DND-41 (cell line): ENCODE measurements around the gene SORL1-AS1.

Experiments used
- ATAC-seq: fragments of 200-7000 bp; cut with Tn5 transposase; 3 replicates; pipeline ENCODE4 v1.9.1; 2021; ENCODE audit warnings: low read depth; ENCODE audit not compliant: insufficient read depth
- DNase-seq: peaks from one replicate; pipeline ENCODE4 v3.0.0-alpha.2; 2020
- H2AFZ ChIP-seq: 2 replicates; pipeline ENCODE4 v1.6.0; 2012; ENCODE audit warnings: low read depth, low read length
- H3K27ac ChIP-seq: 2 replicates; pipeline ENCODE4 v1.5.1; 2012; ENCODE audit warnings: low read length, inconsistent platforms
- H3K27me3 ChIP-seq: fragments of 200-600 bp; sonication (generic); 2 replicates; pipeline ENCODE4 v1.6.0; 2012; ENCODE audit warnings: low read length, mild to moderate bottlenecking, inconsistent platforms; ENCODE audit not compliant: insufficient read depth, poor library complexity
- H3K36me3 ChIP-seq: 2 replicates; pipeline ENCODE4 v1.5.1; 2012; ENCODE audit warnings: low read length, inconsistent platforms; ENCODE audit not compliant: insufficient read depth
- H3K4me1 ChIP-seq: 2 replicates; pipeline ENCODE4 v1.5.1; 2012; ENCODE audit warnings: mild to moderate bottlenecking, low read length; ENCODE audit not compliant: insufficient read depth
- H3K4me2 ChIP-seq: 2 replicates; pipeline ENCODE4 v1.6.0; 2012; ENCODE audit warnings: mild to moderate bottlenecking, moderate library complexity, low read length, inconsistent platforms; ENCODE audit not compliant: insufficient read depth
- H3K4me3 ChIP-seq, 2 experiments: fragments of 200-600 bp in 1 of 2; shearing (Covaris generic) in 1 of 2; 2 replicates each; pipeline ENCODE4 v1.5.1; 2012 to 2016; ENCODE audit warnings: inconsistent platforms in 2 of 2, low read length in 2 of 2, mild to moderate bottlenecking in 2 of 2, low read depth in 1 of 2, moderate library complexity in 1 of 2
- H3K79me2 ChIP-seq: 2 replicates; pipeline ENCODE4 v1.6.0; 2012; ENCODE audit warnings: low read length, inconsistent platforms; ENCODE audit not compliant: insufficient read depth
- H3K9ac ChIP-seq: 2 replicates; pipeline ENCODE4 v1.6.0; 2012; ENCODE audit warnings: low read depth, mild to moderate bottlenecking, inconsistent platforms, low read length, moderate library complexity
- H3K9me3 ChIP-seq: 2 replicates; pipeline ENCODE4 v1.5.1; 2012; ENCODE audit warnings: low read length, moderate library complexity, mild to moderate bottlenecking, inconsistent platforms; ENCODE audit not compliant: insufficient read depth, severe bottlenecking
- H4K20me1 ChIP-seq: 2 replicates; pipeline ENCODE4 v1.6.0; 2012; ENCODE audit warnings: low read length; ENCODE audit not compliant: insufficient read depth
- EZH2 ChIP-seq: IDR thresholded peaks from 3 replicates; pipeline ENCODE4 v1.6.1; 2012; ENCODE audit warnings: borderline replicate concordance, low read depth, mild to moderate bottlenecking, moderate library complexity, low read length, inconsistent platforms; ENCODE audit not compliant: severe bottlenecking
- TF ChIP-seq, protein P1 (sequence below): IDR thresholded peaks from 2 replicates; pipeline ENCODE4 v1.5.1; 2012; ENCODE audit warnings: borderline replicate concordance, low read length, moderate library complexity, mild to moderate bottlenecking; ENCODE audit not compliant: poor library complexity, severe bottlenecking; ENCODE audit errors: extremely low read depth

The SORL1-AS1 gene

GRCh38 chr11:121479698-121480238 lies 27.0 kb upstream of the SORL1-AS1 start:
- DNase-seq: no peak
- ATAC-seq: no peak
- 0 out of 2 replicates have a peak overlapping the region, but pooled peaks have one; percentile 35 for H3K27ac ChIP-seq
- H3K4me1 ChIP-seq: peaks cover 57% of the 10 kb centered on the region
- no peak overlapping the region for H3K9ac ChIP-seq
- peaks cover 35% of the 10 kb centered on the region for H3K36me3 ChIP-seq
- no peak overlapping the region for H2AFZ ChIP-seq
- no peaks in the 10 kb centered on the region for H4K20me1 ChIP-seq
- H3K4me3 ChIP-seq: no peak overlapping the region
- H3K9me3 ChIP-seq: no peaks in the 10 kb centered on the region
- no peak overlapping the region for H3K4me2 ChIP-seq
- H3K27me3 ChIP-seq: no peaks in the 10 kb centered on the region
- TF ChIP-seq, protein P1, sequence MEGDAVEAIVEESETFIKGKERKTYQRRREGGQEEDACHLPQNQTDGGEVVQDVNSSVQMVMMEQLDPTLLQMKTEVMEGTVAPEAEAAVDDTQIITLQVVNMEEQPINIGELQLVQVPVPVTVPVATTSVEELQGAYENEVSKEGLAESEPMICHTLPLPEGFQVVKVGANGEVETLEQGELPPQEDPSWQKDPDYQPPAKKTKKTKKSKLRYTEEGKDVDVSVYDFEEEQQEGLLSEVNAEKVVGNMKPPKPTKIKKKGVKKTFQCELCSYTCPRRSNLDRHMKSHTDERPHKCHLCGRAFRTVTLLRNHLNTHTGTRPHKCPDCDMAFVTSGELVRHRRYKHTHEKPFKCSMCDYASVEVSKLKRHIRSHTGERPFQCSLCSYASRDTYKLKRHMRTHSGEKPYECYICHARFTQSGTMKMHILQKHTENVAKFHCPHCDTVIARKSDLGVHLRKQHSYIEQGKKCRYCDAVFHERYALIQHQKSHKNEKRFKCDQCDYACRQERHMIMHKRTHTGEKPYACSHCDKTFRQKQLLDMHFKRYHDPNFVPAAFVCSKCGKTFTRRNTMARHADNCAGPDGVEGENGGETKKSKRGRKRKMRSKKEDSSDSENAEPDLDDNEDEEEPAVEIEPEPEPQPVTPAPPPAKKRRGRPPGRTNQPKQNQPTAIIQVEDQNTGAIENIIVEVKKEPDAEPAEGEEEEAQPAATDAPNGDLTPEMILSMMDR: no peak
- no peak for TF ChIP-seq EZH2
- peaks cover 20% of the 10 kb centered on the region for H3K79me2 ChIP-seq

- H3K4me1 ChIP-seq: peaks cover 54% of the 10 kb centered on the region
- ATAC-seq (no peak), DNase-seq (no peak)
- H3K9me3 ChIP-seq: no peaks in the 10 kb centered on the region
- H3K9ac ChIP-seq: no peak overlapping the region
- H3K27me3 ChIP-seq: no peaks in the 10 kb centered on the region
- H3K79me2 ChIP-seq: peaks cover 17% of the 10 kb centered on the region
- H3K36me3 ChIP-seq: peaks cover 41% of the 10 kb centered on the region
- H3K27ac ChIP-seq: peak overlapping the region; percentile 35; the same call in 1 of the 2 replicates
- no peak overlapping the region for H2AFZ ChIP-seq
- H3K4me2 ChIP-seq: no peak overlapping the region
- TF ChIP-seq EZH2: no peak
- TF ChIP-seq, protein P1: no peak
- H3K4me3 ChIP-seq: no peak overlapping the region
- no peaks in the 10 kb centered on the region for H4K20me1 ChIP-seq
These were observed 26.3 kb upstream of the SORL1-AS1 start for GRCh38 chr11:121478895-121479697.

DNA sequence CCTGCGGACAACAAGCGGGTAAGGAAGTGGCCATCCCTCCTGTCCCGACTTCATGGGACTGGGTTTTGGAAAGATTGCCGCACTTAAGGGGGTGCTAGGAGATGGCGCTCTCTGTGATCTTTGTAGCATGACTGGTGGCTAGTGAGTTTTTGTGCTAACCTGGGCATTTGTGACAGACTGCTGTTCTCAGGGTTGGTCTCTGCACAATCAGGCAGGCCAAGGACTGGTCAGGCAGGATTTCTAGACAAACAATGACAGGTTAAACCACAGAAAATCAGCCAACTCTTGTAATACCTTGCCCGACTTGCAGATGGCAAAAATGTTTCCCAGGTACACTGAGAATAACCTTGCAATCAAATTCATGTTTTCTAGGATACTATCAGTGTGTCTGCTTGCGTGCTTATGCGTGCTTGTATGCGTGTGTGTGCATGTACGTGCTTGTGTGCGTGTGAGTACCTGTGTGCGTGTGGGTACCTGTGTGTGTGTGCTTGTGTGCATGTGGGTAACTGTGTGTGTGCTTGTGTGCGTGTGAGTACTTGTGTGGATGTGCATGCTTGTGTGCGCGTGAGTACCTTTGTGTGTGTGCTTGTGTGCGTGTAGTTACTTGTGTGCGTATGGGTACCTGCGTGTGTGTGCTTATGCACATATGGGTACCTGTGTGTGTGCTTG lies 25.6 kb upstream of the SORL1-AS1 start:
- no peaks in the 10 kb centered on the region for H4K20me1 ChIP-seq
- no peaks in the 10 kb centered on the region for H3K9me3 ChIP-seq
- ATAC-seq: no peak
- H3K4me2 ChIP-seq: no peak overlapping the region
- no peak overlapping the region for H2AFZ ChIP-seq
- H3K4me1 ChIP-seq: peaks cover 47% of the 10 kb centered on the region
- H3K9ac ChIP-seq: no peak overlapping the region
- TF ChIP-seq, protein P1: no peak
- TF ChIP-seq EZH2: no peak
- peaks cover 38% of the 10 kb centered on the region for H3K36me3 ChIP-seq
- no peak for DNase-seq
- peak overlapping the region; percentile 17; the same call in 1 of the 2 replicates for H3K27ac ChIP-seq
- H3K79me2 ChIP-seq: peaks cover 9% of the 10 kb centered on the region
- no peak overlapping the region for H3K4me3 ChIP-seq
- no peaks in the 10 kb centered on the region for H3K27me3 ChIP-seq
